GM21526 (cell line): Measurements from ENCODE around the gene GIMAP8.
"Not testable (repeated sequence)": the region's sequence is repeated elsewhere in the genome, so short reads cannot be mapped to it uniquely, and the experiment has no call there.

ENCODE experiments used
- ATAC-seq: cut with Tn5 transposase; IDR thresholded peaks from one replicate; pipeline ENCODE4 v1.9.1; 2021; ENCODE audit warnings: moderate library complexity; ENCODE audit not compliant: unreplicated experiment, low FRiP score

Gene GIMAP8

GRCh38 chr7:150503581-150503980, 53.2 kb downstream of the GIMAP8 start:
- ATAC-seq = no peak

- no peak for ATAC-seq
Measured at GRCh38 chr7:150507947-150508602, 57.6 kb downstream of the GIMAP8 start.

GRCh38 chr7:150511048-150511447, 60.6 kb downstream of the GIMAP8 start:
- no peak for ATAC-seq

DNA sequence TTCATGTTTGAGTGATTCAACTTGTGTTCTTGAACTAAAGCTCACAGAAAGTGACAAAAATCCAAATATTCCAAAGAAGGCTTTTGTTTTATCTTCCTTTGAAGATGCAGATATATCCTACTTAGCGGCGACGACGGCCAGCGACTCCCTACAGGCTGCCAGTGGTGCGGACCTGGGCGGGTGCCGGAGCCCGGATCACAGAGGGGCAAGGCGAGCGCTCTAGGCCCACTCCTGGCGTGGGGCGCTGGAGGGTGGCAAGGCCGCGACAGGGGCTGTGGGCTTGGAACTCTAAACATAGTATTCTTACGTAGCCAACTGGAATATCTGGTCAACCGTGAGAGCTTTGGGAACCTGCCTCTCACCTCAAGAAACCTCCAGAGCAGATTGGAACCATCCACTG, 63.3 kb downstream of the GIMAP8 start:
- ATAC-seq = no peak

DNA sequence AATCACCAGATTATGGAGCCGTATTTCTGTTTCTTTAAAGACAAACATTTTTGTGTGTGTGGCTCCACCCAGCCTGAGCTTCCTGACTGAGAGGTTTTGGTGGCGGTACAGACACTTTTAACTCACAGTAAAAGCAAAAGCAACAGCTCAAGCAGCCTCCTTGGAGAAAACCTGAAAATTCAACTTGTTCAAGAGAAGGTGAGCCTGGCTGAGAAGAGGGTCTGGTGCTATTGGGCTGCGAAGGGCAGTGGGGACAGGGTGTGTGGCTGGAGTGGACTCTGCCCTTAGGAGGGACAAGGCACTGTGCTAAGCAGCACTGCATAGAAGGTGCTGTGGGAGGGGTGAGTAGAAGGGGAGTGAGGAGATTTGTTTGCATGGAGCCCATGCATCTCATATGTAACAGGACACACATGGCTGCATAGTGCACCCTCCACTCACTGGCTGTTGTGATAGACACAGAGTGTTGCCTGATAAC, 64.4 kb downstream of the GIMAP8 start, which contains the start of gene GIMAP7:
GIMAP7 (plus strand) TSS at position 125 of the 475 bp plus-strand sequence. CDS start 5,103 bp downstream, outside the sequence.
- ATAC-seq = peak; percentile 63

DNA sequence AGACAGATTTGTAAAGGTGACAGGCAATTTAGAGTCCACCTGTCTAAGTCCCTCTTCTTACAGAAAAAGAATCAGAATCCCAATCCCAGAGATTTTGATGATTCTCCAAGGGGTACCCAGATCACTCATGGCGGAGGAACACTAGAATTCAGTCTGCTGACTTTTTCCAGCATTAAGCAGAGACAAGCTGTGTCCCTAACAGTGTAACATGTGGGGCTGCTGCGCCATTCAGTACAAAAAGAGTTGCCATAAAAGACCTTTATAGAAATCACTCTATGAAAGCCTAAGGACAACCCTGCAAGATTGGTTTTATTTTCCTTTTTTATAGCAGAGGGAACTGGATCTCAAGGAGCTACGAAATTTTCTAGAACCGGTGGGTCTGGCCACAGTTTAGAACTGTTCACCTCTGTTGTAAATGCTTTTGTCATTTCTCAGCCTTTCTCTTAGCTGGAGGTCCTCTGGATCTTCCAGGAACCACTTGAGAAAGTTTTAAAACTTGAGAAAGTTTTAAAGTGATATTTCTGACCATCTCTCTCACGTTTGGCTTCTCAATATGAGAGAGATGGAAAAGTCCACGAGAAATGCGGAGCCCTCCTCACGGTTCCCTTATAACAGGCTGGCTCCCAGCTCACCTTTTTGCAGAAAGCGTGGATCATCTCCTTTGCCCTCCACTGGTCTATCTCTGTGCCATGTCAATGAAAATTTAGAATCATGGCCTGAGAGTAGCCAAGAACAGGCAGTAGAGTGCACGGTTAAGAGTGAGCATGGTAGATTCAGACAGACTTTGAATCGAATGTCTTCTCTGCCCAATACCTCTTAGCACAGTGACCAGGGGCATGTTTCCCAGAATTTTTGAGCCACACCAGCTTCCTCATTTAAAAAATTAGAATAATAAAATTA, 65.1 kb downstream of the GIMAP8 start:
- ATAC-seq = no peak

DNA sequence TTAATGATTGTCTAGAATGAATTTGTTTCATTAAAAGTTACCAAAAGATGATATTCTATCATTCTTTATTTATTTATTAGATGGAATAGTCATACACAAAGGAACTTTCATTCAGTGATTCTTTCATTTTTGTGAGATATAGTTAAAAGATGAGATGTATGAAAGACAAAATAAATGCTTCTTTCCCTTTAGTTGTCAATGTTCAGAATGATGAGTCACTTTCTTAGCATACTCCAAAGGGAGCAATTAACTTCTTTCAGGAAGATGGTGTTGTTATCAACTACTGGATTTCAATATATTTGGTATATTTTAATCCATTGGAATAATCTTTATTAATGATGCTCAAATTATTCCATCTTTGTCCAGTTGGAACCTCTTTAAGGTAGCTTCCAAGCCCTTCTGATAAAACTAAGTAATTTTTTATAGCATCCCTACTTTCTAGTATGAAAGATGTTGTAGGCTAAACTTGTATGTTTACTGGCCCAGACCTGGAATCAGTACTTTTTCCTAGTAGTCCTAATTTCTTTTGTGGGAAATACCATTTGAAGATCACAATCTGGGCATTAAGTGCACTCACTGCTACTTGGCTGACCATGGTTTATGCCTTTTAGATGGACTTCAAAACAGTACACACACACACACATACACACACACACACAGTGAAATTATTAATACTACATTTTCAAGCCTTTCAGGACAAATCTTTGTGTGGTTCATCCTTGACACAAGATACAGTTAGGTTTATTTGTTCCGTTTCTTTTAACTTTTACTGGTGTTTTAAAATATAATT, 66.7 kb downstream of the GIMAP8 start:
- no peak for ATAC-seq

GRCh38 chr7:150519310-150519709, 68.9 kb downstream of the GIMAP8 start:
- no peak for ATAC-seq

DNA sequence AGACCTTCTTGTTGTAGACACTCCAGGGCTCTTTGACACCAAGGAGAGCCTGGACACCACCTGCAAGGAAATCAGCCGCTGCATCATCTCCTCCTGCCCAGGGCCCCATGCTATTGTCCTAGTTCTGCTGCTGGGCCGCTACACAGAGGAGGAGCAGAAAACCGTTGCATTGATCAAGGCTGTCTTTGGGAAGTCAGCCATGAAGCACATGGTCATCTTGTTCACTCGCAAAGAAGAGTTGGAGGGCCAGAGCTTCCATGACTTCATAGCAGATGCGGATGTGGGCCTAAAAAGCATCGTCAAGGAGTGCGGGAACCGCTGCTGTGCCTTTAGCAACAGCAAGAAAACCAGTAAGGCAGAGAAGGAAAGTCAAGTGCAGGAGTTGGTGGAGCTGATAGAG, 69.7 kb downstream of the GIMAP8 start:
- no peak for ATAC-seq

- not testable (repeated sequence) for ATAC-seq
Measured at GRCh38 chr7:150522931-150523330, 72.5 kb downstream of the GIMAP8 start.

GRCh38 chr7:150524018-150524417, 73.6 kb downstream of the GIMAP8 start:
- ATAC-seq = no peak
